NOMO-1 treated with DMSO at 0.1 percent for 48 hours (cell line): ENCODE measurements around the gene NIFK.

Experiments used
- DNase-seq: peaks from one replicate; lab custom pipeline; 2025; ENCODE audit not compliant: unreplicated experiment; lab: John Stamatoyannopoulos, UW

Gene NIFK

DNA sequence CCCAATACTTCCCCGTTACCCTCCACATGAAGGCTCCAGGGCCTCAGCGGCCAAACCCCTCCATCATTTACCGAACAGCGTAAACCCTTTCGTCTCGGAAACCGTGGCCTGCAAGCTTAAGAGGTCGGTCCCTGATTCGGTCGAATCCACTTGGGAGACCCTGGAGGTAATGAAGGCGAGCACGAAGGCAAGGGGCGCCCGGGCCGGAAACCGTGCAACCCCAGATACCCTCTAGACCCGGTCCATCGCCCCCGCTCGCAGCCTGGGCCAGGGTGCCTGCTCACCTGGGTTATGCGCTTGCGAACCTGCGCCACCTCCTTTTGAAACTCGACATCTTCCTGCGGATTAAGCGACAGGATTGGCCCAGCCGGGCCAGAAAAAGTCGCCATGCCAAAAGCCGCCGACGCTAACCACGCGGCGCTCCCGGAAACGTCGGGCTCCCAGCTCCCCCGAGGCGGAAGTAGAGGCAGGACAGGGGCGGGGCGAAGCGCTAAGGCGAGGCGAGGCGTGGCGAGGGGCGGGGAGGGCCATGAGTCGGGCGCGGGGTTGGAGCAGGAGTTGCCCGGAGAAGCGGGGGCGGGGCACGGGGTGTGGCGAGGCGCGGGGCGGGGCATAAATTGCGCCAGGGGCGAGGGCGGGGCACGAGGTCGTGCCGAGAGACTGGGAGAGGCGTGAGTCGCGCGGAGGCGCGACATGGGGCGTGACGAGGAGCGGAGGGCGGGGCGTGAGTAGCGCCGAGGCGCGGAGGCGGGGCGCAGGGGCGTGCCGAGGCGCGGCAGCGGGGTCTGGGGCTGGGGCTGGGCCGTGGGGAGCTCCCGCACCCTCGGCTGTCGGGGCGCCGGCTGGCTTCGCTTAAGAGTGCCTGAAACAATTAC, at the start of gene NIFK:
Gene NIFK, minus strand, starts transcription at position 414 of the 875 bp plus-strand sequence. Its CDS starts 25 bp downstream, at position 389.
- peak; percentile 97 for DNase-seq

- DNase-seq: no peak
Observed at GRCh38 chr2:121783180-121783579, 46.5 kb upstream of the NIFK start.

GRCh38 chr2:121778741-121779487, 42.2 kb upstream of the NIFK start:
- DNase-seq: no peak

- DNase-seq: no peak
Observed at GRCh38 chr2:121777699-121778058, 41.0 kb upstream of the NIFK start.

GRCh38 chr2:121776885-121777698, 40.4 kb upstream of the NIFK start:
- no peak for DNase-seq

GRCh38 chr2:121776361-121776760, 39.7 kb upstream of the NIFK start:
- DNase-seq: no peak

- no peak for DNase-seq
Observed at GRCh38 chr2:121774235-121774634, 37.6 kb upstream of the NIFK start.

GRCh38 chr2:121771976-121772742, 35.5 kb upstream of the NIFK start:
- DNase-seq: no peak

DNA sequence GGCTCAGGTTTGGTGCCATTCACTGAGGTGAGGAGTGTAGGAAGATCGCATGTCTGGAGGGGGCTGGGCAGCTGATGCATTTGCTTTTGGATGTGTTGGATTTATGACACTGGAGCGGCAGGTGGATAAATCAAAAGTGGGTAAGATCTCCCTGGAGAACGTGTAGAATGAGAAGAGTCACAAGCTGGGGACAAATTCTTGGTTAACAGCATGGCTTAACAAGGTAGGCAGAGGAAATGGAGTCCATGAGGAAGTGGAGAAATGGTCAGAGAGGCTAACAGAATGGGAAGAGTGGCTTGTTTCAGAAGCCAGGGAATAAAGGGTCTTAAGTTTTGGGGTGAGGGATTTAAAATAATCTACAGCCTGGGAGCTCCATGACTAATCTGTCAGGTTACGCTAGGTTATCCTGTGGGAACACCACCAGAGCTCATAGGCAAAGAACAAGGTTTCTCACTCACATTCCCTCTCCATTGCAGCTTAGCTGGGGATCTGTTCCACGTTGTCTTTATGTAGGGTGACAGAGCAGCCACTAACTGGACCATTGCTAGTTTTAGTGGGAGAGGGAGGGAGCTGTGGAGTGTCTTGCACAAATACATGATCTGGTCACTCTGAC, 31.6 kb upstream of the NIFK start:
- DNase-seq: no peak

DNA sequence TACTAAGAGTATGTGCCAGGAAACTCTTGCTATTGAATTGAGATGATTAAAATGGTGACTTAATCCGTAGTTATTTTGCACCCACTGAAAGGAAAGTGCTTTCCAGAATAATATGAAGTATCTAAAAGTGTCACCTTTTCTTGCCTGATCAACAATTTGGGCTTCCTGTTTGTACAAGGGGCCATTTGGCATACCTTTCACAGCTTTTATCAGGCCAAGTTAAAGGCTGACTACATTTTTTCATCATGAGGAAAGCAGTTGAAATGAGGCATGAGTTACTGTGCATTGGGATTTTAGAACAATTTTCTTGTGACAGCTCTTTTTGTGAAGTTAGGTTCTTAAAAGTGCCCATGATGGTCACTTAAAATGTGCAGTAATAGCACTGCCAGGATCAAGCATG, 29.9 kb upstream of the NIFK start:
- DNase-seq: no peak

DNA sequence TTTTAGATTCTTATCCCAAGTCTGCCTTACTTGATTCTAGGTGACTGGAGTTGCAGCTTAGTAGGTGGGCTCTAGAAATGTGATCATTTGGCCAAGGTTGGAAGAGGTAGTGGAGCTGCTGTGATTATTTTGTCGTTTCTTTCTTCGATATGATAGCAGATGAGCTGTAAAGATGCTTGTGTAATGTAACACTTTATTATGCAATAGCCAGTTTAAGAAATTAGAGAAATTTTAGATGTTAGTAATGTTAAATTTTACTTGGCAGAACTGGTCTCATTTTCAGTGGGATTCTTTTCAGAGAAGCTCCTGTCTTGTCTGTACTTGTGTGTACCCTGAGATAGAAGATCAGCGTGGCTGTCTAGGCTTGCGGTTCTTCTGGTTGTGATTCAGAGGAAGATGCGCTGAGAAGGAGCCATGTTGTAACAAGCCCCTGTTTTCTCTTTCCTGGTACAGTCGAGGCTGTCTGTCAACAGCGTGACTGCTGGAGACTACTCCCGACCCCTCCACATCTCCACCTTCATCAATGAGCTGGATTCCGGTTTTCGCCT, 28.1 kb upstream of the NIFK start:
- no peak for DNase-seq

- DNase-seq: peak; percentile 97
Observed at GRCh38 chr2:121755237-121756111, 18.8 kb upstream of the NIFK start, which contains the start of gene TSN. Gene TSN, plus strand, starts transcription at chr2:121755651. Its CDS starts 129 bp downstream, at chr2:121755780.

GRCh38 chr2:121754851-121755236, 18.2 kb upstream of the NIFK start:
- DNase-seq: no peak

GRCh38 chr2:121748202-121748601, 11.5 kb upstream of the NIFK start:
- DNase-seq: peak; percentile 30

- no peak for DNase-seq
Observed at GRCh38 chr2:121746071-121746578, 9.4 kb upstream of the NIFK start.

DNA sequence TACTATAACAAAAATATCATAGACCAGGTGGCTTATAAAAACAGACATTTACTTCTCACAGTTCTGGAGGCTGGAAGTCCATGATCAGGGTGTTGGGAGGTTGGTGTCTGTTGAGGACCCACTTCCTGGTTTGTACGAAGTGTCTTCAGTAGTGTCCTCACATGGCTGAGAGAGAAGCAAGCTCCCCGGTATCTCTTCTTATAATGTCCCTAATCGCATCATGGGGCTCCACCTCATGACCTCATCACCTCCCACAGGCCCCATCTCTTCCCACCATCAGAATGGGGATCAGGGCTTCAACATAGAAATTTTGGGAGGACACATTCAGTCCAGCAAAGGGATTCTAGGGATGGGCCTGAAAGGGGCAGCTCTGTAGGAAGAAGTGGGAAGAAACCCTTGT, 4.8 kb upstream of the NIFK start:
- no peak for DNase-seq

- no peak for DNase-seq
Observed at GRCh38 chr2:121740973-121741372, 4.3 kb upstream of the NIFK start.

DNA sequence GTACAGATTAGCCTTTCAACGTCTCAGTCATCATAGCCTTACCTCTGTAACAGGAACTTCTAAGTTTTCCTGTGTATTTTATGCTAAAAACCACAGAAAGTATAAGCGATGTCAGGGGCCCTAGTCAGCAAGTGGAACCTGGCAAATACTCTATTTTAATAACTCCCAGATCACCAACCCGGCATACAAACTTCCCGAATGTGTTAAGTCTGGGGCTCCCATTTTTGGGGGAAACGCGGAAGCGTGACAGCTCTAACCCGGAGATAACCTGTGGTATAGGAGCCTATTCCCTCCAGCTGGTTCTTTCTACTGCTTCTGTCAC, 574 bp downstream of the NIFK start:
- no peak for DNase-seq

DNA sequence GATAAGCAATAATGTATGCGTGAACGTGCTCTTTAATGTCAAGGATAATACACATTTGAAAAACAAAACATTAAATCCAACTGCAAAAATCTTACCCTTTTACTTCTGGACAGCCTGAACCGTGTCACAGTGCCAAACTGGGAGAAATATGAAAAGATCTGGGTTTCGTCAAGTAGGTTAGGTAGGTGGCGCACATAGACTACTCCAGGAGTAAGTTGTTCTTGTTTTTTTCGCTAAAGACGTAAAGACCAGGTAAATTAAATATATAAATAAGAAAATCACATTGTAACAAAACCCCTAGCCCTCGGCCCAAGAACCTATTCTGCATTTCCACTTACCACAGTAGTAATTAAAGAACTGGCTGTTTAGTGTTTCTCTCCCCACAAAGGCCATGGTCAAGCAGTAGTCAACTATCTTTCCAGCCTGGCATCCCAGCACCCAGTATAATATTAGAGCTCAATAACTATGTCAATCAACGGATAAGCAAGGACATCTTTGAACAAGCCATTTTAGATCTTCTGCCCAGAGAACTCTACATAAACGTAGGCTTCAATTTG, 1.1 kb downstream of the NIFK start:
- DNase-seq: peak; percentile 30
